Stimulated activated CD4-positive, alpha-beta T cell treated with anti-CD3 and anti-CD28 coated beads, Interleukin-15, amount 100 ng/mL, for 24 hours (primary cell): ENCODE measurements around the gene TTC27.
"Not testable (repeated sequence)": the region's sequence is repeated elsewhere in the genome, so short reads cannot be mapped to it uniquely, and the experiment has no call there.

Source experiments
- DNase-seq: peaks from one replicate; pipeline ENCODE4 v3.0.0-alpha.2; 2020

Gene TTC27

DNA sequence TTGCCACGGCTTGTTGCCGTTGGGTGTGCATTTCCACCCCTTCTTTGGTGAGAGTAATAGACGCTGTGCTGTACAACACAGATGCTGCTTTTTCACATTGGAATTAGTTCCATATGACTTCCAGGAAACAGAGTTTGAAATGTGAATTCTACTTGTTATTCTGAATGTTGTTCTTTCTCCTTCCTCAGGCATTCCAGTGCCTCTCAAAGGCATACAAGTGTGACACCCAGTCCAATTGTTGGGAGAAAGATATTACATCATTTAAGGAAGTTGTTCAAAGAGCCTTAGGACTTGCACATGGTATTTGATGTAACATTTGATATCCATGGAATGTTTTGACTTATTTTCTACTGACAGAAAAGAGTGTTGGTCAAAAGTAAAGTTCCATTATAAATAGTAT lies 184.5 kb downstream of the TTC27 start:
- no peak for DNase-seq

DNA sequence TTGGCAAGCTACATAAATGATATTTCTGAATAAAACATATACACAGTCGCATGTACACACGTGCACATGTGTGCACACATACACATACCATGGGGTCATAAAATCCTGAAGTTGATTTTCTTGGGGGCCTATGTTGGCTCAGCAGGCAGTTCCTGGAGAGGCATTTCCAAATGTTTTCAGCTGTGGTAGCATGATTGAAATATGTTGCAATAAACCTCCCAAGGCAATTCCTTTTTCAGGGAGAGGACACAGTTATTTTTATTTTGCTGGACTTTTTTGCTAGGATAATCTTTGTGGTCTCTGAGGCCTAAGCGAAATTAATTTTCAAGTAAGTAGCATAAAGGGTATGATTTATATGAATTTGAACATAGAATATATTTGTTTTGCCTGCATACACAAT lies 192.2 kb downstream of the TTC27 start:
- DNase-seq: no peak

DNA sequence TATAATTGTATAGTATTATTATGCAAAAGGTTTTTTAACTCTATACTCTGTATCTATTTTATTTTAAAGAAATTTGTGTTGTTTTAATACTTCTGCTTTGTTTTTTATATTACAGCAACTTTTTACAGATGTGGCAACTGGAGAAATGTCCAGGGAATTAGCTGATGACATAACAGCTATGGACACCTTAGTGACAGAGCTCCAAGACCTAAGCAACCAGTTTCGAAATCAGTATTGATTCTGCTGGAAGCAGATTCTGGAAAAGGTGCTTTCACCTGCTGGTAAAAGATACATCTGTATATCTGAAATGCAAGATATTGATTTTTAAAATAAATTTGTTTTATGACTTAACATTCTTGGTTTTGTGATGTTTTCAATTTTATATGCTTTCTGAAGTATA lies 192.9 kb downstream of the TTC27 start:
- no peak for DNase-seq

DNA sequence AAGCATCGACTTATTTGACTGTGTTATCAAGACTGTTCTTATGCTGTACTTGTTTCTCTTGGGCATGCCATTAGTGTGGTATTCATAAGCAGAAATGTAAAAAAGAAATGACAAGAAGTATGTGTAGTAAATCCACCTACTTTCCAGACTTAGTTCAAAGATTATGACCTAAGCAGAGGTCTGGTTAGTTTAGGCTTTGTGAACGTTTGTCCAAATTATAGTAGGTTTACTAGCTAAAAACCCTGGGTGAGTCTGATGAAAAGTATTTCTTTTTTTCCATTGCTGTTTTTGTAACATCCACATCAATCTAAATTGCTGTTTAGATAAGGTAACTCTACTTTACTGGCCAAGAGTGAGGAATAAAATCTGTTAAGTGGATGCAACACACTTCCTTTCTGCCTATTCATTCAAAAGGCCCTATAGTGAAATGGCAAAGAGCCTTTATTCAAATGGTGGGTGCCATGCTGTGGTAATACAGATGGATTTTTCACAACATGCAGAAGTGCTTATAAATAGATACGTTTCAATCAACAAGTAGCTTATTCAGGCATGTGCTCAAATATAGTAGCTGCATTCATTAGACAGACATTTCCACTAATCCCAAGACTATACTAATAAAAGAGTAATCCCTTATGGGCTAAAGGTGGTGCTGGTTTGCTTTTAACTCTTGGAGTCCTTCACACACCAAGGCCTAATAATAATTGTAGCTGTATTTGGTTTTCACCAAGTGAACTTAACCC lies 196.4 kb downstream of the TTC27 start:
- no peak for DNase-seq

DNA sequence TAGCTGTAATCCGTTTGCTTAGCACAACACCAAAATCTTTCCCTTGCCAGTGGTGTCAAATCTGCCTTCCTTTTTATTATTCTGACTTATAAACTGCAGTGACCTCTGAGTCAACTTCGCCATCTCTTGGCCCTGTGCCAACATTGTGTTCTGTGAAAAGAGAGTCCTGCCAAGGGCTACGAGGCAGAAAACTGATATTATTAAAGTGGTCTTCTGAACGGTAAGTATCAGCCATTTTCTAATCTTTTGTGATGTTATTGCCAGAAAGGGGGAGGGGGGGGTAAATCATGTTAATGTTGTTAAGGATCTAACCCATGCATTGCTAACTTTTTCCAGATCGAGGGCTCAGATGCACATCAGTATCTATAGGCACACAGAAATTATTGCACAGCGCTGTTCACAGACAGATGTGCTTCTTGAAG lies 197.5 kb downstream of the TTC27 start:
- no peak for DNase-seq

DNA sequence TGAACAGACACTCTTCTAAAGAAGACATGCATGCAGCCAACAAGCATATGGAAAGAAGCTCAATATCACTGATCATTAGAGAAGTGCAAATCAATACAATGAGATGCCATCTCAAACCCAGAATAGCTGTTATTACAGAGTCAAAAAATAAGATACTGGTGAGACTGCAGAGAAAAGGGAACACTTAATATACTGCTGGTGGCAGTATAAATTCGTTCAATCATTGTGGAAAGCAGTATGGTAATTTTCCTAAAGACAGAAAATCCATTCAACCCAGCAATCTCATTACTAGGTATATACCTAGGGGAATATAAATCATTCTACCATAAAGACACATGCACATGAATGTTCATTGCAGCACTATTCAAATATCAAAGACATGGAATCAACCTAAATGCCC lies 202.3 kb downstream of the TTC27 start:
- DNase-seq: no peak

DNA sequence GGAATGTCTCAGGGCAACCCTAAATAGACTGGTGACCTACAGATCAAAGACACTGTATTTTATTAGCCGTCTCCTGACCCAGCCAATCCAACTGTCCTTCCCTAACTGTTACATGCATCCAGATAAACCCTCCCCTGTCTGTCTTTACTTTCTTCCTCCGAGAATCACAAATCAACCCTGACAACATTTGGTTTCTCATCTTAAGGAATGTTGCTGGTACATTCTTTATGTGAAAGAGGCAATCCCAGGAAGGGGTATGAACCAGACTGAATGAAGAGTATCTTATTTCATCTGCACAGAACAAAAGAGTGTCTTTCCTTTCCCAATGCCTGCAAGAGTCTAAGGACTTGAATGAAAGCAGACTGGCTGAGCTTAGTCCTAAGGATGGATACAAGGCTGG lies 205.0 kb downstream of the TTC27 start:
- DNase-seq: no peak

DNA sequence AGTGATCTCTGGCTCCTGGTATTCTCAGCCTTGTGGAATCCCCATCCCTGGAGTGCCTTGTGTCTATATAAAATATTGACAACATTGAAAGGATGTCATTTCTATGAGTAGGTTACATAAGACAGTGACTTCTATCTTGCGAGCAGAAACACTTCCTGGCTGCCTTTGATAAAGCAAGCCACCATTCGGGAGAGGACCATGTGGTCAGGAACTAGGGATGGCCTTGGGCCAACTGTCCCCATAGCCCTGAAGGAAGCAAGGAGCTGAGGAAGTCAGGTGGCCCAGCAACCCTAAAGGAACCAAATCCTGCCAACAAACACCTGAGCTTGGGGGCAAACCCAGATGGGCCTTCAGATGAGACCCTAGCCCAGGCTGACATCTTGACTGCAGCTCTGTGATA lies 205.9 kb downstream of the TTC27 start:
- DNase-seq: no peak

DNA sequence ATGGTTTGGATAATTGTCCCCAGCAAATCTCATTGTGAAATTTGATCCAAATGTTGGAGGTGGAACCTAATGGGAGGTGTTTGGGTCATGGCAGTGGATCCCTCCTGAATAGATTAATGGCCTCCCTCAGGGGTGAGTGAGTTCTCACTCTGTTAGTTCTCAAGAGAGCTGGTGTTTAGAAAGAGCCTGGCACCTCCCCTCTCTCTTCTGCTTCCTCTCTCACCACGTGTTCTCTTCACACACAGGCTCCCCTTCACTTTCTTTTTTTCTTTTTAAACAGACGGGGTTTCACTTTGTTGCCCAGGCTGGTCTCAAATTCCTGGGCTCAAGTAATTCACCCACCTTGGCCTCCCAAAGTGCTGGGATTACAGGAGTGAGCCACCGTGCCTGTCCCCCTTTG lies 207.3 kb downstream of the TTC27 start:
- DNase-seq: no peak

DNA sequence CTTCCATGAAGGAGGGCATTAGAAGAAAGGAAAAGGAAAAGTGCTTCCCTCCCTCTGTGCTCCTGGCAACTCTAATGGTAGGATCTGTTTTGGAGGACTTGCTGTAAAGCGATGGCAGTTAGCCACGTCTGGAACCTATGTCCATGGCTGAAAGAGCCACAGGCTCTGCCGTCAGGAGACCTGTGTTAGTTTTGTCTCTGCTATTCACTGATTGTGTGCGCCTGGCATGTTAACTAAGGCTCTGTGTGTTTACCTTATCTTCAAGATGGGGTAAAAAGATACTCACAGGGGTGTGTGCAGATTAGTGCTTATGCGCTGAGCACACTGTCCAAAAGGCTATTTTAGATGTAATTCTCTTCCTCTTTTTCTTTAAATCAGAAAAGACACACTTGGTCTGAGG lies 209.1 kb downstream of the TTC27 start:
- DNase-seq: no peak

DNA sequence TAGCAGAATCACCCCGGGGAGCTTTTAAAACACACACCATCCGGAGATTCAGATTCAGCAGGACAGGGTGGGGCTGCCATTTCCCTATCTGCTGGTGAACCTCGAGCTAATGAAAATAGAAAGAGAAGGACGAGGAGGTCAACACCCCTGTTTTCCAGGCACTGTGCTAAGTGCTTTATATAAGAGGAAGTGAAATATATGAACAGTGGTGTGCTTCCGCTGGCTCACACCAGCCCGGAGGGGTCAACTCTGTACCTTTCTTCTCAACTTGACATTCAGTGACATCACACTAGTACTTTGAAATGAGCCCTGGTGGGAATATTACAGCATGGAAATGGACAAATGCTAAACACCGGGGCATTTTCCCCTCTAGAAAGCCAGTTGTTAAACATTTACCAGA lies 210.6 kb downstream of the TTC27 start:
- no peak for DNase-seq

DNA sequence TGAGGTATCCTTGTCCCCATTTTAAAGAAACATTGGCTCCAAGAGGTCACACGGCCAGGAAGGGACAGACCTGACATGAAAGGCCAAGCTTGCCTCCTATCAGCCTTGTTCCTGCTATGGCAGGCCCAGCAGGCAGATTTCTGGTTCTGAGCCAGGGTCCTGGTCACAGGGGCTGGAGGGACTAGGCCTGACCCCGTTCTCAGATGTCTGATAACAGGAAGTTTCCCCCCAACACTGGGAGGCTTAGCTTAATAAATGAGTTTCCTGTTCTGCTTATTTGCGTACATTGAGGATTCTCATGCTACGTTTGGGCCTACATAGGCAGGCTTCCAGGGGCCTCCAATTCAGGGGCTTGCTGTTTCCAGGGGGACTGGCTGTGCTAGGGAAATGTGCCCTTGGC lies 211.1 kb downstream of the TTC27 start:
- DNase-seq: no peak

DNA sequence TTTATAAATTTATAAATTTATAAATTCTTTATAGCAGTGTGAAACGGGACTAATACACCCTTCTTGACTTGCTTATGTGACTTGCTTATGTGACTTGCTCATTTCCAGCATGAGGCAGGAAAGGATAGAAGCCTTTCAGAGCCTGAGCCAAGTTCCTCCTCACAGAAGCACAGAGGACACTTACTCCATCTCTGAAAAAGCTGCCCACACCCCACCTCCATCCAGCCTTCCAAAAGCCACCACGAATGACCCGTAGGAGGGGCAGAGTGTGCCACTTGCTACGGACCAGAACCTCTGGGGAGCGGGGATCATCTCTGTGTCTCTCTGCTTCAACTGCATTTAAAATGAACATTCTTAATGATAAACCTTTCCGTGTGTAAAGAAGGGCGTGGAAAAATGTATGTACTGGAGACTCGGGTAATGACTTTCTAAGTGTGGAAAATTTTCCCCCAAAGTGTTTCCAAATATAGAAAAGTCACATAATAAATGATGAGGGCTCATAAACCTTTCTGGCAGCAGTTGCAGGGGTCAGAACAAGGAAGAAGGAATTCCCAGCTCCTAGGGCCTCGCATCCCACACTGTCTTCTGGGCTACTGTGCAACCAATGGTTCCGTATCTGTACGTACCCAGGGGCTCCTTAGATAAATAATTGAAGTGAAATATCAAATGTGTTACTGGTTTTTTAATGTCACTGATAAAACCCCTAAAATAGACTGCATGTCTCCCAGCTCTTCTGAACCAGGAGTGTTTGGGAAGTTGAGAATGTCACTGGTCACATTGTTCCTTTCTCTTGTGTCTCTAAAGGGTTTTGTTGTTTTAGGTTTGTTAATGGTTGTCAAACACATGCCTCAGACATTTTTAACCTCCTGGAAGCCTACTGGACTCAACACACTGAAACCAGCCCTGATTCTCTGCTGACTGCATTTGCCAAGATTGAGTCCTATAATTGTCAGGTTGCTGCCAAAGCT lies 214.4 kb downstream of the TTC27 start:
- DNase-seq: no peak

DNA sequence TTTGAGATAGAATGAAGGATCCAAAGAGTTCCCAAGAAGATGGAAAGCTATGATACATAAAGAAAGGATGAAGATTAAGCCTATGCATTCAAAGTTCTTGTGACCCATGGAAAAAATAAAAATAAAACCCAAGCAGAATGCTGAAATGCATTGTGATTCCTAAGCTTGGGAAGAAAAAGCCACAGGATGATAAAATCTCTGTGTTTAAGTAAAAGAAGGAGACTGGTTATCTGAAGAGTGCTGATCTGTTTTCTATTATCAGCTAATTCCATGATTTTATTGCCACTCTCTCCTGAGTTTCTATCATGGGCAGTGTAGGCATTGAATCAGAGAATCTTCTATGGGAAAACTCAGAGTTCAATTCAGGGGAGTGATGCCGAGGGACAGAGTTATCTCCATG lies 215.8 kb downstream of the TTC27 start:
- no peak for DNase-seq

DNA sequence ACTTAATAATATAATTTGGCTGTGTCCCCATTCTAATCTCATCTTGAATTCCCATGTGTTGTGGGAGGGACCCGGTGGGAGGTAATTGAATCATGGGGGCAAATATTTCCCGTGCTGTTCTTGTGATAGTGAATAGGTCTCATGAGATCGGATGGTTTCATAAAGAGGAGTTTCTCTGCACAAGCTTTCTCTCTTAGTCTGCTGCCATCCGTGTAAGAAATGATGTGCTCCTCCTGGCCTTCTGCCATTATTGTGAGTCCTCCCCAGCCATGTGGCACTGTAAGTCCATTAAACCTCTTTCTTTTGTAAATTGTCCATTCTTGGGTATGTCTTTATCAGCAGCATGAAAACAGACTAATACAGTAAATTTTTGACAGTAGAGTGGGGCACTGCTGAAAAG lies 216.4 kb downstream of the TTC27 start:
- no peak for DNase-seq

DNA sequence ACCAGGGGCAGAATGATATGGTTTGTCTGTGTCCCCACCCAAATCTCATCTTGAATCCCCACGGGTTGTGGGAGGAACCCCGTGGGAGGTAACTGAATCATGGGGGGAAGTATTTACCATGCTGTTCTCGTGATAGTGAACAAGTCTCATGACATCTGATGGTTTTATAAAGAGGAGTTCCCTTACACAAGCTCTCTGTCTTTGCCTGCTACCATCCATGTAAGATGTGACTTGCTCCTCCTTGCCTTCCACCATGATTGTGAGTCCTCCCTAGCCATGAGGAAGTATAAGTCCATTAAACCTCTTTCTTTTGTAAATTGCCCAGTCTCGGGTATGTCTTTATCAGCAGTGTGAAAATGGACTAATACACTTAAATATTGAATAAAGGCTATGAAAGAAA lies 218.4 kb downstream of the TTC27 start:
- not testable (repeated sequence) for DNase-seq

DNA sequence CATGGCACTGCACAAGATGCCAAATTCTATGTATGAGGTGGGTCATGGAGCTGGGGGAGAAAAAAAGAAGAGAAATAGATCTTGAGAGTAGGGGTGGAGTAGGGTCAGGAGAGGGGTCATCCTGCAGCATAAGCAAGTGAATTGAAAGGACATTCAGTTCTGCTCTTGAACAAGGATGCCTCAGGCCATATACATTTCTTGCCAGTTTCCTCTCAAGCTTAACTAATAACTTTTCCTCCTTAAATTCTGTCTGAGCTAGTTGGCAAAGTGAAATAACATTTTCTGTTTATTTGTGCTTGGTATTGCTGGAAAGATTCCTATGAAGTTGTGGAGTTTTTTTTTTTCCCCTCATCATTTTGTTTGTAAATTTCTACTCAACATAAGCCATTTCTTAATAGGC lies 219.9 kb downstream of the TTC27 start:
- DNase-seq: no peak

DNA sequence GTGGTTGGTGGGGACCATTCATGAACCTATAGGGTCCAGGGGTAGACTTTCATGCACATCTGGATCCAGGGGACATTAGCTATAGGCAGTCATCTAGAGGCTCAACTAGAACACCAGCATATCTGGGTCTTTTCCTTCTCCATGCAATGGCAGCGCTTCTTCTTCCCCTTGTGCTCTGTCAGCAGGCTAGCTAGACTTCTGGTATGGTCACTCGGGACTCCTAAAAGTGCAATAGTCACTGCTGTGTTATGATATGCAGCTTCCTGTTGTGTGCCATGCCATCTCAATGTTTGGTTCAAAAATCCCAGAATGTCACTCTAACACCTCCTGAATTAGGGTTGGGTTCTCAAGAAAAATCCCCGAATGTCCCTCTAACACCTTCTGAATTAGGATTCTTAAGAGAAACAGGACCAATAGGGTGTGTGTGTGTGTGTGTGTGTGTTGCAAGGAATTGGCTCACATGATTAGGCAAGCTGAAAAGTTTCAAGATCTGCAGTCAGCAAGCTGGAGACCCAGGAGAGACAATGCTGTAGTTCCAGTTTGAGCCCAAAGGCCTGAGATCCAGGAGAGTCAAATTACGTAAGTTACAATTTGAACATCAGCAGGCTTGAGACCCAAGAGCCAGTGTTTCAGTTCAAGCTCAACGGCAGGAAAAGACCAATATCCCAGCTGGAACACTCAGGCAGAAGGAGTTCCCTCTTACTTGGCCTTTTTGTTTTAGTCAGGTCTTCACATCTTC lies 221.8 kb downstream of the TTC27 start:
- DNase-seq: no peak

DNA sequence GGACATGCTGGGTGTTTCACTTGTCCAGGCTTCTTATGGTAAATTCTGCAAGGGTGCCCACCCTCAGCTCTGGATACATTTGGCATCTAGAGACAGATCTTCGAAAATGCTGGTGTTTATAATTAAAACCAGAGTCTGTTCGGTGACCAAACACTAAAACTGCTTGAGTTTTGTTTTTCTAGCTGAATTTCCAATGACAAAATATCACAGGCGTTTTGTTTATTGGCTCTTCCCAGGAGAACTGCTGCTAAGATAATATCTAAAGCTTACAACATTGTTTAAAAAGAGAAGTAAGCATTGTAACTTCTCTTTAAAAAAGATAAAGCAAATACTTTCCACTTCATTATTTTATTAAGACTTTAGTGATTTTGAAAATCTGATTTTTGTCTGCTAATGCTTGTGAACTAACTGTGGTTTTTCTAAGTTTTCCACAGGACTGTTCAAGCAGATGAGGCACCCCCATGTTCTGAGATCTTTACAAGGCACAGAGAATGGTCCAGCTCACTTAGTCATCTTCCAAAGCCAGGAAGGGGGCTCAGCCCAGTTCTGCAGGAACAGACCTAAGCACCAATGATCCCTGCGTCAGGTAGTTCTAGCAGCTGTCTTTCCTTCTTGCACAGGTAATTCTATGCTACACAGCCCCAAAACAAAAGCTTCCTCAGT lies 224.1 kb downstream of the TTC27 start:
- no peak for DNase-seq

DNA sequence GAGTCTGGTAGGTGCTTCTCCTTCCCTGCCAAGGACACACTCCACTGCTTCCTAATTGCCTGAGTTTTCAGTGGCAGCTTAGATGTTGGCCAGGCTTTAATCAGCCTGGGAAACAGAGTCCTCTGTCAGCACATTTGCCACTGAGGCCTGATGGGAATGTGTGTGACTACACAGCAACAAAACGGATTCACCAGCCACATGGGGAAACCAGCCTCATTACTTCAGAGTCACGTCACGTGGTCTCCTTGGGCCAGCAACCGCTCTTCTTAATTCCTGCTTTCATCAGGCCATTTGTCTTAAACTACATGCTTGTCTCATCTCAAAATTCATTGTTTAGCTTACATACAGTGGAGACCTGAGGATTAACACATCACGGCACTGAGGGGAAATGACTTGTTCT lies 225.0 kb downstream of the TTC27 start:
- no peak for DNase-seq

DNA sequence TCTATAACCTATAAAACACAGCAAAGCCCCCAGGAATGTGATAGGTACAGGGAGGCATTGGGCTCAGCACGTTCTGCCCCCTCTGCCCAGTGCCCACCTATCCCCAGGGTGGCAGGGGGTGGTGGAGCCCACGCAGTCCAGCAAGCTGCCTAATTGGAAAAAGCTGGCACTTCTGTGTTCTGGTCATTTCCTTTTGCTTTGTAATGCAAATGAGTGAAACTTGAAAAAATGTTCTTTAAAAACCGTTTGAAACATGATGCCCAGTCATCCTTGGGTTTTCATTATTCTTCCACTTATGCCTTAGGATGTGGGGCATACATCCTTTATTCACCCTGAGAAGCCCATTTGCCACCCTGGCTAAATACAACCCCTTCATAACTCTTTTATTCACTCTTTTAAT lies 229.0 kb downstream of the TTC27 start:
- no peak for DNase-seq

DNA sequence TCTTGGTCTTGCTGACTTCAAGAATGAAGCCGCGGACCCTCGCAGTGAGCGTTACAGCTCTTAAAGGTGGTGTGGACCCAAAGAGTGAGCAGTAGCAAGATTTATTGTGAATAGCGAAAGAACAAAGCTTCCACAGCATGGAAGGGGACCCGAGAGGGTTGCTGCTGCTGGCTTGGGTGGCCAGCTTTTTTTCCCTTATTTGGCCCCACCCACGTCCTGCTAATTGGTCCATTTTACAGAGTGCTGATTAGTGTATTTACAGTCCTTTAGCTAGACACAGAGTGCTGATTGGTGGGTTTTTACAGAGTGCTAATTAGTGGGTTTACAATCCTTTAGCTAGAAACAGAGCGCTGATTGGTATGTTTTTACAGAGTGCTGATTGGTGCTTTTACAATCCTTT lies 230.9 kb downstream of the TTC27 start:
- no peak for DNase-seq

DNA sequence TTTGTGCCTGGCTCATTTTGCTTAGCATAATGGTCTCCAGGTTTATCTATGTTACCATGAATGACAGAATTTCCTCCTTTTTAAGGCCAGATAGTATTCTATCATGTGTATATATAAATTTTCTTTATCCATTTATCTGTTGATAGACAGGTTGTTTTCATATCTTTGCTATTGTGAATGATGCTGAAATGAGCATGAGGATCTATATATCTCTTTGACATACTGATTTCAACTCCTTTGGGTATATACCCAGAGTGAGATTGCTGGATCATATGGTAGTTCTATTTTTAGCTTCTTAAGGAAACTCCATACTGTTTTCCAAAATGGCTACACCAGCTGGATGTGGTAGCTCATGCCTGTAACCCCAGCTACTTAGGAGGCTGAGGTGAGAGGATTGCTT lies 232.5 kb downstream of the TTC27 start:
- DNase-seq: no peak
